ENCODE results near the gene ISOC2. TPM values are rescaled to one million over a fixed set of nuclear protein-coding genes. Genes with fewer than 3 reads are reported as not detected.
"Not testable (repeated sequence)": the region's sequence is repeated elsewhere in the genome, so short reads cannot be mapped to it uniquely, and the experiment has no call there.

ISOC2 gene, protein sequence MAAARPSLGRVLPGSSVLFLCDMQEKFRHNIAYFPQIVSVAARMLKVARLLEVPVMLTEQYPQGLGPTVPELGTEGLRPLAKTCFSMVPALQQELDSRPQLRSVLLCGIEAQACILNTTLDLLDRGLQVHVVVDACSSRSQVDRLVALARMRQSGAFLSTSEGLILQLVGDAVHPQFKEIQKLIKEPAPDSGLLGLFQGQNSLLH
- 10 to 100 TPM; 28.7 to 38.3 (median 31.9) TPM for polyA plus RNA-seq (ENCODE audit: insufficient read length in 3 of 3)

DNA sequence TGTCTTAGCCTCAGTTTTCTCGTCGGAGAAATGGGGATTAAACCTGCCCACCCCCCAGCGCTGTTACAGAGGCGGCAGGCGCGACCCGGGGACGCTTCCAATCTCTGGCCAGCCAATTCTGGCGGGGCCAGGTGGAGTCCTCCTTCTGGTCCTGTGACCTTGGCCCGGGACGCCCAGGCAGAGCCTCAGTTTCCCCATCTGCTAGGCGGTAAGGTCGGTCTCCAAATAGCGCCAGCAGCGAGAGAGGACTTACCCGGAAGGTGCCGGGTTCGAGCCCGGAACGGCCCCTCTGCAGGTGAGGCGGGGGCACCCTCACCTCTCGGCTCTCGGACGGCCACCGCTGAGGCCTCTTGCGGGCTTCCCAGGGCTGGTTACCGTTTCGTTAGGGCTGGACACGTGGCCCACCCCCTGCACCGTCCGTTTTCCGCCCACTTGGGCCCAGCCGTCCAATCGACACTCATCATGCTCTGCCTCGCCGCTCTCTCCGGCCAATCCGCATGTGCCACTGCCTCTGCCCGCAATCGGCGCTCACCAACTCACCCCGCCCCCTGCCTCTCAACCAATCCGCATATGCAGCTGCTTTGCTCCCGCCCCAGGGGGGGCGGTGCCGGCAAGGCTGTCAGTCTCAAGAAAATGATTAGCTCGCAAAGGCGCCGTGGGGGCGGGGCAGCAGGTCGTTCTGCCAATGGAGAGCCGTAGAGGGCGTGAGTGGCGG, at the start of gene ISOC2:
Gene ISOC2 (minus strand): TSS at position 384 of the 715 bp plus-strand sequence. CDS start 5,156 bp downstream, outside the sequence.
- DNase-seq (ENCODE audit: low read depth in 3 of 3, low spot score in 2 of 3), result peak; percentile 98 to 99 (median 99)

DNA sequence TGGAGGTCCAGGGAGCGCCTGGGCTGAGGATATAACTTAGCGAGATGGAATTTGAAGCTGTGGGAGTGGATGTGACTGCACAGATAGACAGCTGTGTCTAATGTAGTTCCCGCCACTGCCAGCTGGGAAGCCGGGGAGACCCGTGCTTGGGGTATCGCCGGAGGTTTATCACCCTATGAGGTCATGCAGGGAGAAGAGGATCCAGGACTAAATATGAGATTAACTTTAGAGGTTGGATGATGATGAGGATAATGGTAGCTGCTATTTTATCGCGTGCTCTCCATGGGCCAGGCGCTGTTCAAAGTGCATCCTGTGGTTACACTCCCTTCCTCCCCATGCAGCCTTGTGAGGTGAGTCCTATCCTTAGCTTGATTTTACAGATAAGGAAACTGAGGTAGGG, 46.7 kb upstream of the ISOC2 start:
- DNase-seq (ENCODE audit: low read depth in 3 of 3, low spot score in 2 of 3), result no peak

DNA sequence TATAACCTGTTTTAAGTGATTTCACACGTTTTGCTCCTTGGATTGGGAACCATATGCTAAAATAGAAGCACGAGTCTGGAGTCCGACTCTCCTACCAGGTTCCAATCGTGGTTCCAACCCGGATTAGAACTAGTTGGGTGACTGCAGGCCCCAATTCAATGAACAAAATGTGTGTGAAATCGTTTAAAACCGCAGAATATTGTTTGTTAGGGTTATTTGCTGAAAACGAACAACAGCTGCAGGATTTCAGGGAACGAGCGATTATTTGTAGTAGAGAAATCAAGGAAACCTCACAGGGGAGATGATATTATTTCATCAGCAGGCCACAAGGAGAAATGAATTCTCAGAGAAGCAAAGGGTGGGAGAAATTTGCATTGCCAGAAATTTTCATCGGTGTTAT, 43.5 kb upstream of the ISOC2 start:
- DNase-seq (ENCODE audit: low read depth in 3 of 3, low spot score in 2 of 3), result no peak

DNA sequence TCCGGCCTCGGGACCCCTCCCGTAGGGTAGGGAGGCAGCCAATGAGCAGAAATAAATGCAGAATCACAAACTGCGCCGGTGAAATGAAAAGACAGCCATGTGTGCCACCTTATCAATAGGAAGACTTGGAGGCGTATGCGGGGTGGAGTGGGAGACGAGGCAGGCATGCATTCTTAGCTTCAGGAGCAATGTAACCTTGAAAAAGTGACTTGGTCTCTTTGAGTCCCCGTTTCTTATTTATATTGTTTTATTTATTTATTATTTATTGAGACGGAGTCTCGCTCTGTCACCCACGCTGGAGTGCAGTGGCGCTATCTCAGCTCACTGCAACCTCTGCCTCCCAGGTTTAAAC, 42.8 kb upstream of the ISOC2 start:
- no peak for DNase-seq (ENCODE audit: low read depth in 3 of 3, low spot score in 2 of 3)

- DNase-seq (ENCODE audit: low read depth in 3 of 3, low spot score in 2 of 3), result peak; percentile 84 to 85 (median 84)
Measured at GRCh38 chr19:55503502-55504251, 42.2 kb upstream of the ISOC2 start.

GRCh38 chr19:55503157-55503501, 41.7 kb upstream of the ISOC2 start:
- DNase-seq (ENCODE audit: low read depth in 3 of 3, low spot score in 2 of 3), result no peak

DNA sequence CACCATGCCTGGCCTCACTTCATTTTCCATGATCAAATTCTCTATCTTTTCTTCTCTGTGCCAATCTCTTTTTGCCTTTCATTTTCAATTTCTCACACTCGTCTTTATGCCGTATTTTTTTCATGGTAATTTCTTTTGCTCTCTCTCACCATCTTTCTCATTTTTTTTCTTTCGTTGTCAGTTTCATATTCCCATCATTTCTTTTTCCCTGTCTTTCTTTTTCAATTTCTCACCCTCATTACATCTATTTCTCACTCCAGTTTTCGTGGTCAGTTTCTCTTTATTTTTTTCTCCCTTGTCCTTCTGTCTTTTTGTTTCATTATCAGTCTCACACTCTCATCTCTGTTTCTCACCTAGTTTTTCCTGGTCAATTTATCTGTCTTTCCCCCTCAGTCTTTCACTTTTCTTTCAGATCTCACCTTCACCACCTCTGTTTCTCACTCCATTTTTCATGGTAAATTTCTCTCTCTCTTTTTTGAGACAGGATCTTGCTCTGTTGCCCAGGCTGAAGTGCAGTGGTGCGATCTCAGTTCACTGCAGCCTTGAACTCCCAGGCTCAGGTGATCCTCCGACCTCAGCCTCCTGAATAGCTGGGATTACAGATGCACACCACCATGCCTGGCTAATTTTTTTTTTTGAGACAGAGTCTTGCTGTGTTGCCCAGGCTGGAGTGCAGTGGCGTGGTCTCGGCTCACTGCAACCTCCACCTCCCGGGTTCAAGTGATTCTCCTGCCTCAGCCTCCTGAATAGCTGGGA, 40.9 kb upstream of the ISOC2 start:
- DNase-seq (ENCODE audit: low read depth in 3 of 3, low spot score in 2 of 3), result no peak

DNA sequence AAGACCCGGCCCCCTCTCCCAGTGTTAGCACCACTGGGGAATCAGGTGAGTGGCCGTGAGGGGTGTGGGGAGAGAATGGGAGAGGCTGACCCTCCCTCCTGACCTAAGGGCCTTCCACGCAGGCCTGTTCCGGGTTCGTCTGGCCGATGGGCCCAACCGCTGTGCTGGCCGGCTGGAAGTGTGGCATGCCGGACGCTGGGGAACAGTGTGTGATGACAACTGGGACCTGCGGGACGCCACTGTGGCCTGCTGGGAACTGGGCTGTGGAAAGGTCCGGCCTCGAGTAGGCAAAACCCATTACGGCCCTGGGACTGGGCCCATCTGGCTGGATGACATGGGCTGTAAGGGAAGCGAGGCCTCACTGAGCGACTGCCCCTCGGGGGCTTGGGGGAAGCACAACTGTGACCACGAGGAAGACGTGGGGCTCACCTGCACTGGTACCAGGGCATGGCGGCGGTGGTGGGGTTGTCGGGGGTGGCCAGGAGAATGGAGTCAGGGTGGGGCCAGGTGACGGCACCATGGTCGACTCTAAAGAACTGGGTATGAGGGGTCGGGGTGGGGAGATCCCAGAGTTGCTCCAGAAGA, 39.0 kb upstream of the ISOC2 start:
- no peak for DNase-seq (ENCODE audit: low read depth in 3 of 3, low spot score in 2 of 3)

DNA sequence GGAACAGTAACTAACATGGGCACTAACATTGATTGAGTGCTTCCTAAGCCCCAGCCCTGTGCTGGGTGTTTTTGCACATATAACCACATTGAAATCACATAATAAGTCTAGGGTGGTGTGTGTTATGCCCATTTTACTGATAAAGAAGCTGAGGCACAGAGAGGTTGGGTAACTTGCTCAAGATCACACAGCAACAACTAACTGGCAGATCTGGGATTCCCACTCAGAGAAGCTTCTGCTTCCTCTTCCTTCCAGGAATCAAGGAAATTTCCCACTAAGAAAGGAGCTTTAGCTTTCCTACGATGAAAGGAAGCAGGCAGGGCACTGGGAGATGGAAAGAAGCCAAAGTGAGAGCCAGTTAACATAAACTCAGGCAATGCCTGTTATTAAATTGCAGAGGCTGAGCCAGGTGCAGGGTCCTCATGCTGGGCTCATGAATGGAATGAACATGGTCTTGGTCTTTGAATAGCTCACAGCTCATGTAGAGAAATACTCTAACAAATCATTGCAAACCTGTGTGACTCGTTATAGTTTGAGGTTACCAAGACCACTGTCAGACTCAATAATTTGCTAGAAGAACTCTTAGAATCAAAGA, 36.9 kb upstream of the ISOC2 start:
- no peak for DNase-seq (ENCODE audit: low read depth in 3 of 3, low spot score in 2 of 3)

DNA sequence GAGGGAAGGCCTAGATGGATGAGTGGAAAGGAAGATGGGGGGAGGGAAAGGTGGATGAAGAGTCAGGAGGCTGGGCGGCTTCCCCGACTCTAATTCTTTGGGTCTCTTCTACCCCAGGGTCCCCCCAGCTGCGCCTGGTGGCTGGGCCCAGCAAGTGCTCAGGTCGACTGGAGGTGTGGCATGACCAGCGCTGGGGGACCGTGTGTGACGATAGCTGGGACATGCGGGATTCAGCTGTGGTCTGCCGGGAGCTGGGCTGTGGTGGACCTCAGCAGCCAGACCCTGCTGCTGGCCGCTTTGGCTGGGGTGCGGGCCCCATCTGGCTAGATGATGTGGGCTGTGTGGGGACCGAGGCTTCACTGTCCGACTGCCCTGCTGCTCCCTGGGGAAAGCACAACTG, 36.3 kb upstream of the ISOC2 start:
- no peak for DNase-seq (ENCODE audit: low read depth in 3 of 3, low spot score in 2 of 3)

- DNase-seq (ENCODE audit: low read depth in 3 of 3, low spot score in 2 of 3), result not testable (repeated sequence)
Measured at GRCh38 chr19:55496820-55497219, 35.4 kb upstream of the ISOC2 start.

DNA sequence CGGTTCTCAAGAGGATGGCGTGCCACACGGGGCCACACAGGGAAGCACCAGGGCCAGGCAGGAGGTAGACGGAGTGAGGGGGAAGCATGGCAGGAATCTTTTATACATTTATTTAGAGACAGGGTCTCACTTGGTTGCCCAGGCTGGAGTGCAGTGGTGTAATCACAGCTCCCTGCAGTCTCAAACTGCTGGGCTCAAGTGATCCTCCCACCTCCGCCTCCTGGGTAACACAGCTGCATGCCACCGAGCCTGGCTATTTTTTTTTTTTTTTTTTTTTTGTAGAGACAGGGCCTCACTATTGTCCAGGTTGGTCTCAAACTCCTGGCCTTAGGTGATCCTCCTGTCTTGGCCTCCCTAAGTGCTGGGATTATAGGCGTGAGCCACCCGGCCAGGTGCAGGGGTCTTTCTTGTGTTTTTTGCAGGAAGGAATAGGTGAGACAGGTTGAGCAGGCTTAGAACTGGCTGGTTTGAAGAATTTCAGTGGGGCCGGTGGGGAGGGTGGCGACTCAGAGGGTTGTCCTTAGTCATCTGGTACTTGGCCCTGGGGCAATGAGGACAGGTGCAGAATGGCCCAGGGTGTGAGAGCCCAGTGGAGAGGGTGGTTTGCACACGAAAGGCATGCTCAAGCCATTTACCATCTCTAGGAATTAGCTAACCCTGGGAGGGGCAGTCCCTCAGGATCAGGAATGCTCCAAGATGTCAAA, 34.4 kb upstream of the ISOC2 start:
- DNase-seq (ENCODE audit: low read depth in 3 of 3, low spot score in 2 of 3), result no peak

GRCh38 chr19:55494172-55494761, 32.8 kb upstream of the ISOC2 start:
- DNase-seq (ENCODE audit: low read depth in 3 of 3, low spot score in 2 of 3), result no peak

DNA sequence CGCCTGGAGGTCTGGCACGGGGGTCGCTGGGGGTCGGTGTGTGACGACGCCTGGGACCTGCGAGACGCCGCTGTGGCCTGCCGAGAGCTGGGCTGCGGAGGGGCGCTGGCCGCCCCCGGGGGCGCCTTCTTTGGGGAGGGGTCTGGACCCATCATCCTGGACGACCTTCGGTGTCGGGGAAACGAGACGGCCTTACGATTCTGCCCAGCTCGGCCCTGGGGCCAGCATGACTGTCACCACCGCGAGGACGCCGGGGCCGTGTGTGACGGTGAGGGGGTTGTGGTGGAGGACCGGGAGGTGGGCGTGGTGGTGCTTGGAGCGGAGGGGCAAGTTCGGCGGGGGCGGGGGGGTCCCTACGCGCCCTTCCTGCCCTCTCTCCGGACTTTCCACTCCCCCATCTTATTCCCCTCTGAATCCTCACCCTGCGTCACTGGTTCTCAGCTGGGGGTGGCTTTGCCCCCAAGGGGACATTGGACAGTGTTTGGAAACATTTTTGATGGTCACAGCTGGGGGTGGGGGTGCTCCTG, 32.3 kb upstream of the ISOC2 start:
- DNase-seq (ENCODE audit: low read depth in 3 of 3, low spot score in 2 of 3), result no peak

DNA sequence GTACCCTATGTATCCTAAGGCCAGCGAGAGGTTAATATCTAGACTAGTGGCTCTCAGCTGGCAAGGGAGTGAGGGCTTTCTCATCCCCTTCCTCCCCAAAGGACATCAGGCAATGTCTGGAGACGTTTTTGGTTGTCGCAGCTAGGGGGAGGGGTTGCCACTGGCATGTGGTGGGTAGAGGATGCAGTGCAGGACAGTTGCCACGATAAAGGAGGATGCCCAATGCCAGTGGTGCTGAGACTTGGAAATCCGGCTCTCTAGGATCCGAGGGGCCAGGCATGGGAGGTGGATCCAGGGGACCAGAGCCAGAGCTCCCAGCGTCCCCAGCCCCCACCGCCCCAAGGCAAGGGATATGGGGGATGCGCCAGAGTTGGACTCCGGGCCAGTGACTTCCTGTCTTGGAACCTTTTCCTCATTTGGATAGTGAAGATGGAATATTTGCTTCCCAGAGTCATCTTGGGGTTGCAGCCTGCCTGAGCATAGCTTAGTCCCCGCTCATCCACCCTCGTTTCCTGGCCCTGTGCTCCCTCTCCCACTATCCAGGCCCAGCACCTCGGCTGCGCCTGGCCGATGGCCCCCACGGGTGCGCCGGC, 31.7 kb upstream of the ISOC2 start:
- no peak for DNase-seq (ENCODE audit: low read depth in 3 of 3, low spot score in 2 of 3)

DNA sequence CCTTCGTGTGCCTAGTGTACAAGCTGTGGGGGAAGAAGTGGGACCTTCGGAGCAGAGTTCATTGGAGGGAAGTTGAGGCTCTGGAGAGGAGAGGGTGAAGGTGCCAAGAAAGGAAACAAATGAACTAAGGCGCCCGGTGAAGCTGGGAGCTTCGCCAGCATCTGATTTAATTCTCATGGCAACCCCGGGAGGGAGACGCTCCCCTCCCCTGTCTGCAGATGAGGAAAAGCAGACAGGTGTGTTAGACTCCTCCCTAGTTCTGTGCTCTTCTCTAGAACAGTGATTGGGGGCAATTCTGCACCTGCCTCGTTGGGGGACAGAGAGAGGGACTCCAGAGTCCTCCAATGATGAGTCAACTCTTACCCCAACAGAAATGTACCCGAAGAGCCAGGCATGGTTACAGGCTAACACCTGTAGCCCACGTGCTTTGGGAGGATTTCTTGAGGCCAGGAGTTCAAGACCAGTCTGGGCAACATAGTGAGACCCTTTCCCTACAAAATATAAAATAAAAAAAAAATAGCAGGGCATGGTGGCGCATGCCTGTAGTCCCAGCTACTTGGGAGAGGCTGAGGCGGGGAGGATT, 31.0 kb upstream of the ISOC2 start:
- DNase-seq (ENCODE audit: low read depth in 3 of 3, low spot score in 2 of 3), result no peak

DNA sequence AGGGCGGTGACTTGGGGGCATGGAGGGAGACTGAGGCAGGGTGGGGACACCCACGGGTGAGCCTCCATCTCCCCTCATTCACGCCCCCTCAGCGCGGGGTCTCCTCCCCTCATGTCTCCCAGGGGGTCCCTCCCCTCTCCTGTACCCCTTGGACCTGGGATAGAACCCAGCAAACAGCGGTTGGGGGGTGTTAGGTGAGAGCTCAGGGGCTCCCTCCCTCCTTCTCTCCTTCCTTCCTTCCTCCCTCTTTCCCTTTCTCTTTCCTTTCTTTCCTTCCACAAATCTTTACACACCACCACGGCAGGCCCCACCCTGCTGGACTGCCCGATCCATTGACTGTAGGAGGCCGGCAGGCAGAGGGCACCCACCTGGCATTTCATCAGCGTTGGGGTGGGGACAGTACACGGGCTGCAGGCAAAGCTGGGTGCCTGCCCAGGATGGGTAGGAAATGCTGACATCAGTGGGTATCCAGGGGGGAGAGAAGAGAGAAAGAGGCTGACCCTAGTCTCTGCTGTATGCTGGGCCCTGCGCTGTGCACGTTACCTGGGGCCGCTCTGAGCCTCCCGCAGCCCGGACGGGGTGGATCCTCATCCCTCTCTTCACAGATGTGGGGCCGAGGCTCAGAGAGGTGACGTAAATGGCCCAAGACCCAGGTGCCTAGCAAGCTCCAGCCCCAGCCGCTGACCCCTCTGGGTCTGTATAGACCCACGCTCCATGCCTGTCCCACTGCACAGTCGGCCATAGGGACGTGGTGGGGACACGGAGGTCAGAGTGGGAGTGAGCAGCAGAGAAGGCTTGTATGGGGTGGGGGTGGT, 30.3 kb upstream of the ISOC2 start:
- no peak for DNase-seq (ENCODE audit: low read depth in 3 of 3, low spot score in 2 of 3)
